UCSD-AML1 (cell line): ENCODE results near the gene B4GAT1.

Experiments
- DNase-seq: peaks from one replicate; lab custom pipeline; 2025; ENCODE audit not compliant: unreplicated experiment; lab: John Stamatoyannopoulos, UW

Gene B4GAT1

DNA sequence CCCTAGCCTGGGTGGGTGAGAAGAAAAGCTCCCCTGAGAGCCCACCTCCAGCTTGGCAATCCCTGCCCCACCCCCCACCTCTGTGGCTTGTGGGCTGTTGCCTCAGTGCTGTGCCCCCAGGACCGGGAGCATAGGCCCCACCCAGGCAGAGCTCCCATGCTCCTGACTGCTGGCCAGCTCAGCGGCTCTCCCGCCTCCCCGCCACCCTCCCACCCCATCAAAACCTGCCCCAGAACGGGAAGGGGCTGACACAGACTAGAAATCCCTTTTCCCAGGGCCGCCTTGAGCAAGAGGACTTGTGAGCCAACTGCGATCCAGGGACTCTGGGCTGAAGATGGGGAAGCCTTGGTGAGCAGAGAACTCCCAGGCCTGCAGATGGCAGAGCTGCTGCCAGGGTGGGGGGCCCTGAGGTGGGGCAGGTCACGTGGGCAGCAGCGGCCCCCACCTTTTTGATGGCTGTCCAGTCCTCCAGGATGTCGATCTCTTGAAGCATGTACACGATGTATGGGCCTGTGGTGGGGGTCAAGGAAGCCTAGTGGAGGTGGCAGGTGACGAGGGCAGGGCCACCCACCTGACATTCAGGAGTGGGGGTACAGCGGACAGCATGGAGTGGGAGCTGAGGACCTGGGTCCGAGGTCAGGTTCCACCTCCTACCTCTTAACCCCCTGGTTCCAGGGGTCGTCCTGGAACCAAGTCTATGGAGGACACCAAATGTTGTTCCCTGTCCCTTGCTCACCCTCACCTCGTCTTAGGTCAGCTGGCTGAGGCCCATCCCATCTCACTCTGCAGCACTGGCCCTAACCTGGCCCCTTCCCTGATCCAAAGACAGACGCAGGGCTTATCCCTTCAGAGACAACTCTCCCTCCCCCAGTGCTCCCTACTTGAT is 8.9 kb downstream of the B4GAT1 start:
- no peak for DNase-seq

DNA sequence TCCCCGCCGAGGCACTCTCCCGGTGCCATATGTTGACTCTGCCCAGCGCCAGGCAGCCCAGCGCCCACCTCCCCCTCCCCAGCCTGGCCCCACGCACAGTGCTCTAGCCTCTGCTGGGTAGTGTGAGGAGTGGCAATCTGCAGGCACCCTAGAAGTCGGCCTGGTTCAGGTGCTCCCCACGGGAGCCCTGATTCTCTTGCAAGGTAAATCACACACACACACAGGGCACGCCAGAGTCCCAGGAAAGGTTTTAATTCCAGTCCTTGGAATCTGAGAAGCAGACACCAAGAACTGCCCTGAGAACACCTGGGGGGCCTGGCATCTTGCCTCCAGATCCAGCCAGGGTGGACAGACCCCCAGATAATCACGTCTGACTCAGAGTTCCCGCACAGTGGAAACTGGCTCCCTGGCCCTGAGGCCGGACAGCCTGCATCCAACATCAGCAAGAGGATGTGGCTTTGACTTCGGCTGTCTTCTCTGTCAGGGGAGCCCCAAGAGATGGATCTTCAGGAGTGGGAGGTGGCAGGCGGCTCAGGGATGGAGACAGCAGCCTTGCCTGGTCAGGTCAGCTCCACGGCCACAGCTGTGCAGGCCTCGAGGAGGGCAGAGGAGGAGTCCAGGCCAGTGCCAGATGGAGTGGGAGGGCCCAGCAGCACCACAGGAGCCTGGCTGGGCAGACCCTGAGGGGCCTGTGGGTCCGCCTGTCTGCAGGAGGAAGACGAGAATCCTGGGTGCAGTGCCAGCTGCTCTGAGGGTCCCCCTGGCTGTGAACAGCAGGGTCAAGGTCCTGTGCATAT is 10.1 kb downstream of the B4GAT1 start:
- no peak for DNase-seq

DNA sequence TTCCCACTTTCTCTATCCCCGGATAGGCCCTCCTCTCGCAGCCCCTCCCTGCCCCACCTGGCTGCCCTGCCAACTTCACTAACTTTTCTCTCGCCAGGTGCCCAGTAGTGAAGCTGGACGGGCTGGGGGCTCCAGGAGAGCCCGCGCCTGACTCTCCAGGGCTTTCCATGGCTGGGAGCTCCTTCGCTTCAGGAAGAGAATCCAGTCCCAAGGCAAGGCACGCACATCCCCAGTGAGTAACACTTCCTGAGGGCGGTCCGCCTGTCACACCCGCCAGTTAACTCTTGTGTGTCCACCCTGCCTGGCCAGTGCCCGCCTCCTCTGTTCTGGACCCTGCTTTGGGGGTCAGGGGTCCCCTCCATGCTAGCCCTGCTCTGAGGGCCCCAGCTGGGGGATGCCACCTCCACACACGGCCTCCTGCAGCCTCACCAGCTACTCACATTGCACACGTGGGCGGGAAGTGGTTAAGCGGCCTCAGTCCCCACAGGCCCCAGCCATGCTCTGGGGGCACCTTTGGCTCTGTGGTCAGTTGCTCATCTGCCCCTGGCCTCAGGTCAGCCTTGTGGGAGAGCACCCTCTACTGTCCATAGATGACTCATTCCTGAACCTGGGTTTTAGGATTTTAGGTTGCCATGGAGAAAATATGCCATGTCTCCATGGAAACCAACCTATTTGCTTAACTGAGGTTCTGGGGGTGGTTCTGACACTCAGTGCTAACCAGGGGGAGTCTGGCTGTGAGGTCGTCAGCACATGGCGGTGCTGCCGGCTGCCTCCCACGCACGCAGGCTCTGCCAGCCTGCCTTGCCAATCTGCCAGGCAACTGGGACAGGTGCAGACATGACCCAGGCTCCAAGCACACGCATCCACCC is 11.0 kb downstream of the B4GAT1 start, which contains the start of gene RIN1:
Gene RIN1, minus strand, starts transcription at position 201 of the 869 bp plus-strand sequence. Its CDS starts 32 bp downstream, at position 169.
- DNase-seq = peak; percentile 60

DNA sequence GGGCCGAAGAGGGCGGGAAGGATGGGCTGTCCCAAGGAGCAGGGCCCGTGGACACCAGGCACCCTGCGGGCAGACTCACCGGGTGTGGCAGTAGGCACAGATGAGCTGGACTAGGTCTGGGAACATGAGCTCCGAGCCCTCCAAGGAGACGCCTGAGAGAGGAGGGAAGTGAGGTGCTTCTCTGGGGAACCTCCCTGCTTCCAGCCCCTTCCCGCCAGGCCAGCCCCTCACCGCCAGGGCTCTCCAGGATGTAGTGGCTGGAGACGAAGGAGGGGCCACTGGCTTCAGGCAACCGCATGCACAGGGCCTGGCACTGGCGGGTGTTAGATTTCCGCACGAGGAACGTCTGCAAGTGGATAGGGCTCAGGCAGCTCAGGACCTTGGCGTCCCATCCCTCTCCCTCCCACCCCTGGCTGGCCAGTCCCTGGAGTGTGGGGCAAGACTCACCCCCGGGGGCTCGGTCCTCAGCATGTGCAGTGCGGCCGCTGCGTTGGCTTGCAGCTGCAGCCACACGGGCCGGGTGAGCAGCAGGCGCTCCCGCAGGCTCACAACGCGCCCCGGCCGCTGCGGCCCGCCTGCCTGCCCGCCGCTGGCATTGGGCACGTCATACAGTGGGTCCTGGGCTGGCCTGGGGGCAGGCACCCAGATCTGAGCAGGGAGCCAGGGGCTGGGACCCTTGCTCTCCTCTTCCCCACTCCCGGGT is 11.7 kb downstream of the B4GAT1 start:
- DNase-seq = peak; percentile 60

DNA sequence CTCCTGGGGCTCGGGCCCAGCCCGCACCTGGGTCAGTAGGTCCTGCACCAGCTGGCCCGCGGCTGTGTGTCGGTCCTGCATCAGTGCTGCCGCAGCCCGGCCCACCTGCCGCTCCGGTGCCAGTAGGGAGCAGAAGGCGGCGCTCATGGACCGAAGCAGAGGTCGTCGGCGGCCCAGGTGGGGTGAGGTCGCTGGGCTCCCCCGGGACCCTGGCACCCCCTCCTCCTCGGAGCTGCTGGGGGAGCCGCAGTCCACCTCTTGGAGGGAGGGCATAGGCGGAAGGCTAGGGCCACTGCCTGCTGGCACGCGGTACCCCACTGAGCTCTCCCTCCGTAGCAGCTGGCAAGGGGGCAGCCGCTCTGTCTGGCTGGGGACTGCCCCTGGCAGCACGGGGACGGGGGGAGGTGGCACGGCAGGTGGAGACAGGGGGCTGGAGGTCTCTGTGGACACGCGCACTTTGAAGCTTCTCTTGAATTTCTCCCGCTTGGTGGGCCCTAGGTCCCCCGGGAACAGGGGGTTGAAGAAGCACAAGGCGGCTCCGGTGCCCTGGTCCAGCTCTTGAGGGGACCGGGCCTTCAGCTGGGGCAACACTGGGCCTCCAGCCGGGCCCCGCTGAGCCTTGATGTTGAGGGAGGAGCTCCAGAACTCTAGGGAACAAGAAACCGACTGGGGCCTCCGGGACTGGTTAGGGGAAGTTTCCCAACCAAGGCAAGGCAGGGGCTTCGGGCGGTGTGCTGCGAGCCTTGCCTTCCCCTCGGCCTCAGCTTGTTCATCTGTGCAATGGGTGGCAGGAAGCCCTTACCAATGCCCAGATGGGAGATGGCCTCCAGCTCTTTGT is 12.6 kb downstream of the B4GAT1 start:
- DNase-seq = no peak

DNA sequence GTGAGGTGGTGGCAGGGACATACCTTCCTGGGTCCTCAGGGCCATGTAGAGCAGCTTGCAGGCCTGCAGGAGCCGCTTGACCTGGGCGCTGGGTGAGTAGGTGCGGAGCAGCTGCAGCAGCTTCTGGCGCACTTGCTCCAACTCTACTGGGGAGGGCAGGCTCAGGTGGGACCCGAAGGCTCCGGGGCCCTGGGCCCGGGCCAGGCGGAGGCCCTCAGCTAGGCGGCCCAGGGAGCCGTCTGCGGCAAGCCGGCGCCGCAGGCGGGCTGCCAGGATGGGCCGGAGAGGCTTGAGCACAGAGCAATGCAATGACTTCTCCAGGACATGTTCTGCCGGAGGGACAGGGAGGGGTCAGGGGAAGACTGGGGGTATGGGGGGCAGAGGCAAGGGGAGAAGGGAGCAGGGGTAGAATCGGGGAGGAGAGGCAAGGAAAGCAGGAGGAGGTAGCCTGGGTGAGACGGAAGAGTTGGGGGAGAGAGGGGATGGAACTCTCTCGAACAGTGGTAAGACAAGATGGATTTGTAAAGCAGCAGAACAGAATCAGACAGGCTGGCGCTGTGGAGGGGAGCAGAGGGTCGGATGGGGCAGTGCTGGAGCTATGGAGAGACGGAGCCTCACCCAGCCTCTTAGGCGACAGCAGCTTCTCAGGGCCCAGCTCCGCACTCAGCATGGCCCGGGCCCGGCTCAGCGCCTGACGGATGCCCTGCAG is 13.4 kb downstream of the B4GAT1 start:
- DNase-seq = no peak

DNA sequence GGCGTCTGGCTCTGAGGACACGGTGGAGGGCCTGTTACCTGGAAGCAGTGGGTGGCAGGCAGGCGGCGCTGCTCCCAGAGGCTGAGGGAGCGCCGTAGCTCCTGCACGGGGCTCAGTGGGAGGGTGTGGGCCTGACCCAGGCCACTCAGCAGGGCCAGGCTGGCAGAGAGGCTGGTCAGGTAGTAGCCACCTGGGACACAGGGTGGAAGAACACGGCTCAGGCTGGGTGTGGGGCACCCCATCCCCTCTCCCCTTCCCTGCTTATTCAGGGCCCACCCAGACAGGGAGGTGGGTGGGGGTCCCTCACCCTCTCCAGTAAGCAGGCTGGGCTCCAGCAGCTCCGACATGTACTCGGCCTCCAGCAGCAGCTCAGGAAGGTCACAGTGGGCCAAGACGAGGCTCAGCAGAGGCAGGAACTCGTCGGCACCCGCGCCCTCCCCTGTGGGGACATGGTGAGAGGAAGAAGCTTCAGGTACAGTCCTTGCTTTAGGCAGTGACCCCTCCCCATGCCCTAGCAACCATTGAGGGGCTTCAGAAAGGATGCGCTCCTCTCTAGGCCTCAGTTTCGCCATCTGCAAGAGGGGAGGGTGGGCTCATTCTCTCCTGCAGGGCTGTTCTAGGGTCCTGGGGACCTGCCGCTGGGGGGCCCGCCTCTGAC is 14.1 kb downstream of the B4GAT1 start:
- DNase-seq = no peak

DNA sequence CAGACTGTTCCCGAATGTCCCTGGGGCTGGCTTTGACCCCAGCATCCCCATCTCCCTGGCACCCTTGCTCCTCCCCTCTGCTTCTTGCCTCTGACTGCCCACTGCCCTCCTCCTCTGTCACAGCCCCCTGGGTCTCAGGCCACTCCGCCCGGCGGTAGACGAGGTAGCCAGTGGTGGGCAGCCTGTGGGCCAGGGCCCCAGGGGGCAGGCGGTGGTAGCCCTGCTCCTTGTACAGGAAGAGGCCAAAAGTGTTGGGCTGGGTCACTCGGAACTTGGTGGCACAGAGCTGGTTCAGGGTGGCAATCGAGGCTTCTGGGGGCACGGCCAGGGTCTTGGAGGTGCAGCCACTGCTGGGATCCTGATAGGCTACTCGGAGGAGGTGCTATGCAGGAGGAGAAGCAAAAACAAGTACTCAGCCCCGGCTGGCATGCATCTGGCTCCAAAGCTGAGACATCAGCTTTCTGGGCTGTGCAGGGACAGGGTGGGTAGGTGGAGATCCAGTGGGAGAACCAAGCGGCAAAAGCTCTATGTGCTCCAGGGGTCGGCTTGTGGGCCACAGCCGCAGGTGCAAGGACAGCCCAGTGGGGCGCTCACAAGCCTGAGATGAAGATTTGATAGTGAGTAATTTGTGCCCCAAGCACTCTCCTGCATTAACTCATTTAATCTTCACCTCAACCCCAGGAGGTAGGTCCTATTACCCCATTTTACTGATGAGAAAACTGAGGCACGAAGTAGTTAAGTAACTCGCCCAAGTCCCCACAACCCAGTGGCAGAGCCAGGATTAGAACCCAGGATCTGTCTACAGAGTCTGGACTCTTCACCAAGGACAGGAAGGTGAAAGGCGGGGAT is 14.8 kb downstream of the B4GAT1 start:
- no peak for DNase-seq

DNA sequence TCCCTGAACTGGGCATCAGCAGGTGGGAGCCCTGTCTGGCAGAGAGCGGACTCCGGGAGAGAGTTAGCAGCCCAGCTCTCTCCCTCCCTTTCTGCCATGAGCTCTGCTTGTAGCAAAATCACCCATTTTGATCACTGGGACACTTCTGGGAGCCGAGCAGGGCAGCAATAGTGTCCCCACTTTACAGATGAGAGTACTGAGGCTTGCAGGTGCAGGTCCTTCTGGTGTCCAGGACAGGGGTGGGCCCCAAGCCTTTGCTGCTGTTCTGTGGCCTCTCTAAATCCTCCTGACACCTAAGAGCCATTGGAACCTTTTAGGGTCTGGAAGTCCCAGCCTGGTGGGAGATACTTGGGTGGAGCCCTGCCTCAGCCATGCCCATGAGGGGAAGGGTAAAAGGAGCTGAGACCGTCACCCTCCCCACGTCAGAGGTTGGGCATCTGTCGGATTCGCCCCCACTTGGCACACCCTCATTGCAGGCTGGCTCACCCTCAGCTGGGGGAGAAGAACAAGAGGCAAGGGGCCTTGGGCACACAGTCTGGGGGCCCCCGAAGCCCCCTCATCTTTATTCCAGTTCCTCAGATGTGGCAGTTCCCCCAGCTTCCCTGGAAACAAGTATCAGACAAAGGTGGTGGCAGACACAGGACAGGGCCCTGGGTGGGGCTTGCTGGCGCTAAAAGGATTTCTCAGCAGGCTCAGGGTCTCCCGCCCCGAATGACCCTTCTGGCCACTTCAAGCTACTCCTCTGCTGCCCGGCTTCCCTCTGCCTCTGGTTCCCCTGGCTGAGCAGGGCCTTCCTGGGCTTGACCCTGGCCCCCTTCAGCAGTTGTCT is 15.7 kb downstream of the B4GAT1 start:
- DNase-seq = no peak

DNA sequence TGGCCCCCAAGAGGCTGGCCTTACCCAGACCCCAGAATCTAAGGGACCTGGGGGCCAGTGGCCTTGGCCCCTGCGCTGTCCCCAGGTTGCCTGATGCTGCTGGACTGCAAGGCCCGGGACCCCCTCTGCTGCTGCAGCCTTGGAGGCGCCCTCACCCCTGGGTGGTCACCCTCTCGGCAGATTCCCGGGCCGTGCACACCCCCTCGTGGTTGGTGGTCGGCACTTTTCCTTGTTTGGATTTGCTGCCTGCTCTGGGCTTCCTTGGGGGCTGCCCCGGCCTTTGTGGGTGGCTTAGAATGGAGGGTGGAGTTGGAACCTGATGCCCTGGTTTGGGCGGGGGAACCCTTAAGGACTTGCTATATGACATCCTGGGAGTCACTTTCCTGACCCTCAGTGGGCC is 16.5 kb downstream of the B4GAT1 start:
- no peak for DNase-seq

DNA sequence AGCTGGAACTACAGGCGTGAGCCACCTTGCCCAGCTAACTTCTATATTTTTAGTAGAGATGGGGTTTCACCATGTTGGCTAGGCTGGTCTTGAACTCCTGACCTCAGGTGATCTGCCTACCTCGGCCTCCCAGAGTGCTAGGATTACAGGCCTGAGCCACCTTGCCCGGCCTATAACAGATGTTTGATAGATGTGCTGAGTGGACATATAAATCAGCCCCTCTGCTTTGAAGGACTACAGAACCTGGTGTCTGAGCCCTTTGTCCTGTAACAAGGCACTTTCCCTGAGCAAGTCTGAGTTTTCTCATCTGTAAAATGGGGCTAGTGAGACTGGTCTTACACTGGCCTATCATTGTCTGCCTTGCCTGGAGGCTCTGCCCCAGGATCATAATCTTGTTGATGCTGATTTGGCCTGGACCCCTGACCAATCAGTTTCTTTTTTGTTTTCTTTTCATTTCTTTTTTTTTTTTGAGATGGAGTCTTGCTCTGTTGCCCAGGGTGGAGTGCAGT is 18.2 kb downstream of the B4GAT1 start:
- no peak for DNase-seq

DNA sequence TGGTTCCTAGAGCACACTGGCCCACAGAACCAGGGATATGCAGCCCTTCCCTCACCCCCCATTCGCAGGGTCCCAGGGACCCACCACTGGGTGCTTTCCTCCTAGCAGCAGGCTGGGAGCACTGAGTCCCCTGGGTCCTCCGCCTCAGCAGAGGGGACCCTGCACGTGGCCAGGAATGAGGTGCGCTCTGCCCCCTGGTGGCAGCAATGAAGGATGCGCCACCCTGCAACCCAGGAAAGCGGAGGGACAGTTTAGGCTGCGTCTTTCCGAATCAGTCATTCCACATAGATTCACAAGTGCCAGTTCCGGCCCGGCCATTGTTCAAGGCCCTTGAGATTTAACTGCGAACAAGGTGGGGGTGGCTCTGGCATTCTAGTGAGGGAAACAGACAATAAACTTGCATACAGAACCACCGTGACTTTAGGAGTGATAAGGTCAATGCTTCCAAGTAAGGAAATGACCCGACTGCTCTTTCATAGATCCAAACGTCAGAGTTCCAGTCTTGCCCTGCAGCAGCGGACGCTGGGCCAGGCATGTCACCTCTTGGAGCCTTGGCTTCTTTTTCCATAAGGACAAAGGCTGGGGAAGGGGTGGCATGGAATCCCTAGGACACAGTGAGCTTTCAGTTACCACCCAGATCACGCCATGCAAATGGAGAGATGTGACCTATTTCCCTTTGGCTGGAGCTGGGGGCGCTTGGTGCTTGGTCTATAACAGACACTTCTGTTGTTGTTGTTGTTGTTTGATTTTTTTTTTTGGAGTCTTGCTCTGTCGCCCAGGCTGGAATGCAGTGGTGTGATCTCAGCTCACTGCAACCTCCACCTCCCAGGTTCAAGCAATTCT is 18.9 kb downstream of the B4GAT1 start:
- peak; percentile 84 for DNase-seq

DNA sequence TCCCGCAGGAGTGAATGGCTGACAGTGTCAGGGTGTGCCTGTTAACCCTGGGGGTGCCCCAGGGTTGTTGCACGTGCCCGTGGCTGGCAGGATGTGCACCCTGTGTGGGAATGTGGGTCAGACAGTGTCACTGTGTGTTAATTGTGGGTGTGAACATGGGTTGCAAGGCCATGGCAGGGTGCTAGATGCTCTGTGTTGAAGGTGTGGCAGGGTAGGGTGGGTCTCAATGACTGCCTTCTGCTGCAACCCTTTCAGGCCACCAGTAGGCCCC is 19.5 kb downstream of the B4GAT1 start:
- DNase-seq = no peak

DNA sequence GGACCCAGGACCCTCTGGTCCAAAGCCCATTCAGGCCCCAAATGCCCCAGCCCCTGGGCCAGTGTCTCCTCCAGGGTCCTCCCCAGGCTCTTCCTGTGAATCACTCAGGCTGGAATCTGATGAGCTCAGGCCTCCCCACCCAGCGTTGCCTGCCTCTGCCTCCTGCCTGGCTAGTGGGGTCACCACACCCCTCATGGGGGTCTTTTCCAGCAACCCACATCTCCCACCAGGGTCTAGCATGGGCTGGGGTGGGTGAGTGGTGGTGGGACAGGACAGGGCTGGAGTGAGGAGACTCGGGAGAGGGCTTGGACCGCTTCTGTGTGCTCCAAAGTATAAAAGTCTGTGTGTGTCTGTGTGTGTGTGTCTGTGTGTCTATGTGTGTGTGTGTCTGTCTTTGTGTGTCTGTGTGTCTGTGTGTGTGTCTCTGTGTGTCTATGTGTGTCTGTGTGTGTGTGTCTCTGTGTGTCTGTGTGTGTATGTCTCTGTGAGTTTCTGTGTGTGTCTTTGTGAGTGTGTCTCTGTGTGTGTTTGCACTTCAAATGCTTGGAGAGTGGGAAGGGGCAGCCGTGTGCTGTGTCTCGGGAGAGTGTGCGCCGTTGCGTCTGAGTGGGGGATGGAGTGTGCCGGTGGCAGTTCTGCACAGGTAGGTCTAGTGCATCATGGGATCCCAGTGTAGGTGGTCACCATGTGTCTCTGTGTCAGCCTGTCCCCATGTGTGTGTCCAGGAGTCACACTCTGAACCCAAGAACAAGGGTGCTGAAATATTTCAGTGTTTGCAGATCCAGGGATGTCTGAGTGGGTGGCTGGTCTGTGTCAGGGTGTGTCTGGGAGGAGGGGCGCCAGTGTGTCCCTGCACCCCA is 20.0 kb downstream of the B4GAT1 start:
- DNase-seq = no peak
